Natural killer cell (primary cell): Measurements from ENCODE around the gene BTBD9. TPM values are rescaled to one million over a fixed set of nuclear protein-coding genes. Genes with fewer than 3 reads are reported as not detected.
A peak's percentile ranks its signal among the peaks of the same experiment; 100 is the strongest.

Experiments
- ATAC-seq, 3 donors: fragments of 150-1000 bp in 2 of 3; fragments of 200-7000 bp in 1 of 3; cut with Tn5 transposase; 1 replicate in 1 of 3; 2 replicates in 2 of 3; pipeline ENCODE4 v1.10.0; 2021; ENCODE audit warnings: mild to moderate bottlenecking in 2 of 3, moderate library complexity in 2 of 3
- DNase-seq, 2 donors: peaks; one replicate each; pipeline versions ENCODE4 v3.0.0 to v3.0.0-alpha.2; 2013 to 2021; ENCODE audit warnings: mixed read lengths in 1 of 2
- H3K27ac ChIP-seq: one replicate; pipeline ENCODE4 v1.5.1; 2013; ENCODE audit warnings: mild to moderate bottlenecking, low read length
- H3K27me3 ChIP-seq: one replicate; pipeline ENCODE4 v1.6.1; 2013; ENCODE audit warnings: low read length; ENCODE audit not compliant: control insufficient read depth, insufficient read depth
- H3K36me3 ChIP-seq: one replicate; pipeline ENCODE4 v1.6.1; 2013; ENCODE audit warnings: low read length; ENCODE audit not compliant: control insufficient read depth, insufficient read depth
- H3K4me1 ChIP-seq: one replicate; pipeline ENCODE4 v1.6.1; 2013; ENCODE audit warnings: low read length; ENCODE audit not compliant: control insufficient read depth, insufficient read depth
- H3K4me3 ChIP-seq: one replicate; pipeline ENCODE4 v1.5.1; 2013; ENCODE audit warnings: low read length
- H3K9me3 ChIP-seq: one replicate; pipeline ENCODE4 v1.6.1; 2013; ENCODE audit warnings: low read length; ENCODE audit not compliant: control insufficient read depth, insufficient read depth
- H3K27ac Mint-ChIP-seq, 2 donors: one replicate each; pipeline ENCODE4 v1.8.0; 2022; ENCODE audit warnings: mild to moderate bottlenecking in 2 of 2, mixed read lengths in 2 of 2, moderate library complexity in 1 of 2
- H3K27me3 Mint-ChIP-seq, 2 donors: one replicate each; pipeline ENCODE4 v1.8.0; 2022; ENCODE audit warnings: low read depth in 2 of 2, mixed read lengths in 2 of 2
- H3K36me3 Mint-ChIP-seq: one replicate; pipeline ENCODE4 v1.8.0; 2022; ENCODE audit warnings: mixed read lengths
- H3K4me1 Mint-ChIP-seq, 2 donors: one replicate each; pipeline ENCODE4 v1.8.0; 2022; ENCODE audit warnings: mixed read lengths in 2 of 2
- H3K4me3 Mint-ChIP-seq: one replicate; pipeline ENCODE4 v1.8.0; 2022; ENCODE audit warnings: mild to moderate bottlenecking, moderate library complexity, mixed read lengths
- H3K9me3 Mint-ChIP-seq, 2 donors: one replicate each; pipeline ENCODE4 v1.8.0; 2022; ENCODE audit warnings: mixed read lengths in 2 of 2
- WGBS: methylation state at CpG from one replicate; pipeline ENCODE4 v1.1.7; 2013; ENCODE audit warnings: missing lambda C conversion rate; ENCODE audit not compliant: insufficient coverage; 5-methylcytosine and 5-hydroxymethylcytosine counted together
- intact Hi-C: fragments of 100-400 bp; cut with micrococcal nuclease; formaldehyde crosslinking; loops from one replicate; pipeline ENCODE4 v1.14.2; 2022
- total RNA-seq, 4 donors: library from RNA; stranded (reverse); fragments of 120-200 nt in 1 of 4; gene quantifications; one replicate each; pipeline versions ENCODE4 v1.2.3 to v1.2.4, GENCODE V29; 2013 to 2022
- TF ChIP-seq, protein P1 (sequence below): fragments of 200-600 bp; IDR thresholded peaks from one replicate; pipeline ENCODE4 v1.8.0; 2022; ENCODE audit warnings: antibody characterized with exemption

BTBD9 gene
- total RNA-seq: 10 to 100 TPM; 51.6 to 70.3 (median 54.3) TPM
- 49.6 TPM for total RNA-seq (2013)

DNA sequence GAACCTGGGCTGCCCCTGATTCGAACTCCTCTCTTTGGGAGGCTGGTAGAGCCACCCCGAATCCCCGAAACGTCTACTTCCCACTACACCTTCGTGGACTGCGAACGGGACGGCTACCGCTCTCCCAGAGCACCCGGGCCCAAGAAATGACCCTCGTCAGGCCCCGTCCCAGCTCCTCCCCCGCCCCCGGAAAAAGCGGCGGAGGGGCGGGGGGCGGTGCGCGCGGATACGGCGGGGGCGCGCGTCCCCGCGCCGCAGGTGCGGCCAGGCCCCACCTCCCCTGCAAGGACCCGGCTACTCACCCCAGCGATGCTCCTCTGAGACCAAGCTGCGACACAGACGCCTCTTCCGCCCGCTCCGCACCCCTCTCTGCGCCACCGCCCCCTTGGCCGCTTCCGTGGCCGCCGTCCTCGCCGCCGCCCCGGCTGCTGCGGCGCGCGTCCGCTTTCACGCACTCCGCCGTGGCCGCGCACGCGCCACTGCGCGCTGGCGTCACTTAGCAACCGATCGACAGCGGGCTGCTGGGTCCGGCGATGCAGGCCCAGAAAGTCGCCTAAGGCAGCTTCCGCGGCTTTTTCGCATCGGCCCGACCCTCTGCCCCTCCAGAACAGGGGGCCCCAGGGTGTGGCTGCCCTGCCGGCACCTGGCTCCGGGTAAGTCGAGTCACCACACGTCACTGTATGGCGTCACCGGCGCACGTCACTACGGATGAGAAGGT lies at the start of gene BTBD9:
Gene BTBD9 (minus strand): TSS at position 432 of the 718 bp plus-strand sequence.
- H3K27me3 ChIP-seq: no peaks in the 10 kb centered on the region
- TF ChIP-seq, protein P1, sequence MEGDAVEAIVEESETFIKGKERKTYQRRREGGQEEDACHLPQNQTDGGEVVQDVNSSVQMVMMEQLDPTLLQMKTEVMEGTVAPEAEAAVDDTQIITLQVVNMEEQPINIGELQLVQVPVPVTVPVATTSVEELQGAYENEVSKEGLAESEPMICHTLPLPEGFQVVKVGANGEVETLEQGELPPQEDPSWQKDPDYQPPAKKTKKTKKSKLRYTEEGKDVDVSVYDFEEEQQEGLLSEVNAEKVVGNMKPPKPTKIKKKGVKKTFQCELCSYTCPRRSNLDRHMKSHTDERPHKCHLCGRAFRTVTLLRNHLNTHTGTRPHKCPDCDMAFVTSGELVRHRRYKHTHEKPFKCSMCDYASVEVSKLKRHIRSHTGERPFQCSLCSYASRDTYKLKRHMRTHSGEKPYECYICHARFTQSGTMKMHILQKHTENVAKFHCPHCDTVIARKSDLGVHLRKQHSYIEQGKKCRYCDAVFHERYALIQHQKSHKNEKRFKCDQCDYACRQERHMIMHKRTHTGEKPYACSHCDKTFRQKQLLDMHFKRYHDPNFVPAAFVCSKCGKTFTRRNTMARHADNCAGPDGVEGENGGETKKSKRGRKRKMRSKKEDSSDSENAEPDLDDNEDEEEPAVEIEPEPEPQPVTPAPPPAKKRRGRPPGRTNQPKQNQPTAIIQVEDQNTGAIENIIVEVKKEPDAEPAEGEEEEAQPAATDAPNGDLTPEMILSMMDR: no peak
- H3K27ac ChIP-seq: peak within 1 kb of the TSS; percentile 98
- peaks cover 43 to 49% of the 10 kb centered on the region in 2 donors for H3K4me1 Mint-ChIP-seq
- no peaks in the 10 kb centered on the region for H3K36me3 ChIP-seq
- no peaks in the 10 kb centered on the region for H3K9me3 ChIP-seq
- H3K36me3 Mint-ChIP-seq: no peaks in the 10 kb centered on the region
- intact Hi-C loops: loop anchor here (1.0 to 10.0 kb wide), 2 partner anchors 33 to 475 kb away; partner anchors contain the start of gene SAYSD1
- WGBS: 0% methylated on average over 82 of the region's 82 CpGs
- H3K4me3 Mint-ChIP-seq: peak within 1 kb of the TSS; percentile 87
- ATAC-seq (peak; percentile 78 to 89 (median 85)), DNase-seq (peak; percentile 85 to 95)
- H3K4me3 ChIP-seq: peak within 1 kb of the TSS; percentile 74
- H3K27ac Mint-ChIP-seq: peak within 1 kb of the TSS; percentile 87 to 91
- H3K4me1 ChIP-seq: peaks cover 18% of the 10 kb centered on the region
- H3K27me3 Mint-ChIP-seq: no peaks in the 10 kb centered on the region
- no peaks in the 10 kb centered on the region for H3K9me3 Mint-ChIP-seq

DNA sequence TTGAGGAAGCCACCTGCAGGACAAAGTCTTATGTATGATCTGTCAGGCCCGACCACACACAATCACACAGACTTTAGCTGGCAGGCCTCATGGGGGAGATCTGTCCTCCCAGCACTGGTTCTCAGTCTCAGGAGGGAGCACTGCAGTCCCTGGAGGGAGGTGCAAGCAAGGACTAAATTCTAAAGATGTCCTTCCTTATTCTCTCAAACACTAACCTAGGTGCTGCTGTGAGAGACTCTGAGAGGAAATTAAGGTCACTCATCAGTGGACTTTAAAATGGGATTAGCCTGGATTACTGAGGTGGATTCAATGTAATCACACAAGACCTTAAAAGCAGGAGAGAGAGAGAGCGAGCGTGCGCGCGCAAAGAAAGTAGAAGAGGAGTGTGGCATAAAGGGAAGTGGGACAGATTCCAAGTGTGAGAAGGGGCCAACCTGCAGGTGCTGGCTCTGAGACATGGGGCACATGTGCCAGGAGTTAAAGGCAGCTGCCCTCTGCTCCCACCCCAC lies 48.9 kb upstream of the BTBD9 start:
- ATAC-seq: no peak
- H3K27me3 Mint-ChIP-seq: no peaks in the 10 kb centered on the region
- H3K36me3 Mint-ChIP-seq: no peaks in the 10 kb centered on the region
- H3K4me3 Mint-ChIP-seq: no peak overlapping the region
- H3K27ac Mint-ChIP-seq: no peak overlapping the region
- no peak overlapping the region for H3K4me3 ChIP-seq
- TF ChIP-seq, protein P1: no peak
- no peaks in the 10 kb centered on the region for H3K27me3 ChIP-seq
- intact Hi-C loops: no loop called here
- H3K9me3 Mint-ChIP-seq: no peaks in the 10 kb centered on the region
- peaks cover 13 to 16% of the 10 kb centered on the region in 2 donors for H3K4me1 Mint-ChIP-seq
- H3K27ac ChIP-seq: no peak overlapping the region
- H3K36me3 ChIP-seq: peaks cover 3% of the 10 kb centered on the region
- no peak for DNase-seq
- WGBS: 49% methylated on average over 6 of the region's 6 CpGs
- no peaks in the 10 kb centered on the region for H3K9me3 ChIP-seq
- H3K4me1 ChIP-seq: no peaks in the 10 kb centered on the region

DNA sequence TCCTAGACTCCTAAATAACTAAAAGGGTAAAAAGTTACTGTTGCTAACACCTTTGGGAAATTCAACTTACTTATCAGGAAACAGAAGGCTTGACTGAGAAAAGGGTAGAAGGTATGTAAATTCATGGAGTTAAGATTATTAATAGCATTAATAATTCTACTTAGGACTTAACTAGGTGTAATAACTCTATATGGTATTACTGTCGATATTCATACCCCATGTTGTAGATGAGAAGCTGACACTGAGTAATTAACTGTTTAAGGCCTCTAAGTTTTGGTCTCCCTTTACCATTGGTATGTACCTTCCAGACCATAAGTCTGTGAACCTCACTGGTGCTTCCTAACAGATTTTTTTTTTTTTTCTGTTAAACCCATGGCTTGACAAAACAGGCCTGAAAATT lies 47.8 kb upstream of the BTBD9 start:
- Mint-ChIP-seq H3K27ac (peak overlapping the region in 1 of 2 donors; percentile 44), H3K4me1 (peaks cover 13 to 16% of the 10 kb centered on the region in 2 donors), H3K4me3 (no peak overlapping the region), H3K9me3 (no peaks in the 10 kb centered on the region), H3K36me3 (no peaks in the 10 kb centered on the region), H3K27me3 (no peaks in the 10 kb centered on the region)
- intact Hi-C loops: no loop called here
- H3K4me1 ChIP-seq: no peaks in the 10 kb centered on the region
- no peak for DNase-seq
- TF ChIP-seq, protein P1: no peak
- H3K36me3 ChIP-seq: peaks cover 8% of the 10 kb centered on the region
- H3K27me3 ChIP-seq: no peaks in the 10 kb centered on the region
- H3K4me3 ChIP-seq: no peak overlapping the region
- no peaks in the 10 kb centered on the region for H3K9me3 ChIP-seq
- WGBS: no CpG with 5 or more reads among the region's 1 CpG
- H3K27ac ChIP-seq: no peak overlapping the region
- ATAC-seq: no peak
